B cell (primary cell): ENCODE data around the gene MYT1.

Experiments used
- EZH2 ChIP-seq: IDR thresholded peaks from 2 replicates; pipeline ENCODE4 v1.6.1; 2012; ENCODE audit warnings: borderline replicate concordance, low read depth, mild to moderate bottlenecking, moderate library complexity, low read length; ENCODE audit not compliant: insufficient read depth, poor library complexity, severe bottlenecking
- TF ChIP-seq, protein P1 (sequence below): fragments of 200-600 bp; IDR thresholded peaks from one replicate; pipeline ENCODE4 v1.8.0; 2022; ENCODE audit warnings: antibody characterized with exemption, mild to moderate bottlenecking

DNA sequence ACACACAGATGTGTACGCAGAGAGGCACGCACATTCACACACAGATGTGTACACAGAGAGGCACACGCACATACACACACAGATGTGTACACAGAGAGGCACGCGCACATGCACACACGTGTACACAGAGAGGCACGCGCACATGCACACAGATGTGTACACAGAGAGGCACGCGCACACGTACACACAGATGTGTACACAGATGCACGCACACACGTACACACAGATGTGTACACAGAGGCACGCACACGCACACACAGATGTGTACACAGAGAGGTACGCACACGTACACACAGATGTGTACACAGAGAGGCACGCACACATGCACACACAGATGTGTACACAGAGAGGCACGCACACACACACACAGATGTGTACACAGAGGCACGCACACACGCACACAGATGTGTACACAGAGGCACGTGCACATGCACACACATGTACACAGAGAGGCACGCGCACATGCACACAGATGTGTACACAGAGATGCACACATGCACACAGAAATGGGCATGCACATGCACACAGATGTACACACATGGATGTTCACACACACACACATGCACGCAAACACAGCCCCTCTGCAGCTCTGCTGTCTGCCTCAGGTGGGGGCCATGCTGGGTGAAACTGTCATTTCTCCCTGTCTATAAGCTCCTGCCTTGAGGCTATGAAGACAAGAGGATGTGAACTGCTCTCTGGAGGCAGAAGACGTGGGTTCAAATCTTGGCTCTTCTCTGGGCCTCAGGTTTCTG is 14.3 kb upstream of the MYT1 start:
- TF ChIP-seq, protein P1, sequence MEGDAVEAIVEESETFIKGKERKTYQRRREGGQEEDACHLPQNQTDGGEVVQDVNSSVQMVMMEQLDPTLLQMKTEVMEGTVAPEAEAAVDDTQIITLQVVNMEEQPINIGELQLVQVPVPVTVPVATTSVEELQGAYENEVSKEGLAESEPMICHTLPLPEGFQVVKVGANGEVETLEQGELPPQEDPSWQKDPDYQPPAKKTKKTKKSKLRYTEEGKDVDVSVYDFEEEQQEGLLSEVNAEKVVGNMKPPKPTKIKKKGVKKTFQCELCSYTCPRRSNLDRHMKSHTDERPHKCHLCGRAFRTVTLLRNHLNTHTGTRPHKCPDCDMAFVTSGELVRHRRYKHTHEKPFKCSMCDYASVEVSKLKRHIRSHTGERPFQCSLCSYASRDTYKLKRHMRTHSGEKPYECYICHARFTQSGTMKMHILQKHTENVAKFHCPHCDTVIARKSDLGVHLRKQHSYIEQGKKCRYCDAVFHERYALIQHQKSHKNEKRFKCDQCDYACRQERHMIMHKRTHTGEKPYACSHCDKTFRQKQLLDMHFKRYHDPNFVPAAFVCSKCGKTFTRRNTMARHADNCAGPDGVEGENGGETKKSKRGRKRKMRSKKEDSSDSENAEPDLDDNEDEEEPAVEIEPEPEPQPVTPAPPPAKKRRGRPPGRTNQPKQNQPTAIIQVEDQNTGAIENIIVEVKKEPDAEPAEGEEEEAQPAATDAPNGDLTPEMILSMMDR: no peak
- no peak for TF ChIP-seq EZH2
